ENCODE results near the gene PRKAR1A.

DNA sequence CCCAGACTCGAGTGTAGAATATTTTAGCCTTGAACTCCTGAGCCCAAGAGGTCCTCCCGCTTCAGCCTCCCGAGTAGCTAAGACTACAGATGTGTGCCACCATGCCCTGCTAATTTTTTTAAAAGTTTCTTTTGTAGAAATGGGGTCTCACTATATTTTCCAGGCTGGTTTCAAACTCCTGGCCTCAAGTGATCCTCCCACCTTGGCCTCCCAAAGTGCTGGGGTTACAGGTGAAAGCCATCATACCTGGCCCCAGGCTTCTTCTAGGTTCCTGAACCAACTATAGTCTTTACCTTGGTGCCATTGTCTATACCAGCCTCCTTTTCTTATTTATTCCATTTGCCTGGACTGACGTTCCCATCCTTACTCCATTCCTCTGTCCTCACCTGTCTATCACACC is 17.1 kb upstream of the PRKAR1A start:
- TF ChIP-seq POLR2A (IDR thresholded peaks at IDR 0.05), result no peak
- TF ChIP-seq, protein P1, sequence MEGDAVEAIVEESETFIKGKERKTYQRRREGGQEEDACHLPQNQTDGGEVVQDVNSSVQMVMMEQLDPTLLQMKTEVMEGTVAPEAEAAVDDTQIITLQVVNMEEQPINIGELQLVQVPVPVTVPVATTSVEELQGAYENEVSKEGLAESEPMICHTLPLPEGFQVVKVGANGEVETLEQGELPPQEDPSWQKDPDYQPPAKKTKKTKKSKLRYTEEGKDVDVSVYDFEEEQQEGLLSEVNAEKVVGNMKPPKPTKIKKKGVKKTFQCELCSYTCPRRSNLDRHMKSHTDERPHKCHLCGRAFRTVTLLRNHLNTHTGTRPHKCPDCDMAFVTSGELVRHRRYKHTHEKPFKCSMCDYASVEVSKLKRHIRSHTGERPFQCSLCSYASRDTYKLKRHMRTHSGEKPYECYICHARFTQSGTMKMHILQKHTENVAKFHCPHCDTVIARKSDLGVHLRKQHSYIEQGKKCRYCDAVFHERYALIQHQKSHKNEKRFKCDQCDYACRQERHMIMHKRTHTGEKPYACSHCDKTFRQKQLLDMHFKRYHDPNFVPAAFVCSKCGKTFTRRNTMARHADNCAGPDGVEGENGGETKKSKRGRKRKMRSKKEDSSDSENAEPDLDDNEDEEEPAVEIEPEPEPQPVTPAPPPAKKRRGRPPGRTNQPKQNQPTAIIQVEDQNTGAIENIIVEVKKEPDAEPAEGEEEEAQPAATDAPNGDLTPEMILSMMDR (IDR thresholded peaks at IDR 0.05), result no peak
